ENCODE data around the gene LIN52.

LIN52 gene

GRCh38 chr14:74238974-74239847, 154.5 kb downstream of the LIN52 start, which contains the start of gene VSX2:
Gene VSX2 (plus strand): TSS chr14:74239449. CDS start chr14:74239562, 113 bp downstream.
- no peak for DNase-seq

GRCh38 chr14:74239848-74240793, 155.4 kb downstream of the LIN52 start:
- no peak for DNase-seq

- DNase-seq, result no peak
Observed at GRCh38 chr14:74240794-74241651, 156.3 kb downstream of the LIN52 start.

GRCh38 chr14:74241652-74242017, 156.9 kb downstream of the LIN52 start:
- no peak for DNase-seq

GRCh38 chr14:74242021-74242779, 157.4 kb downstream of the LIN52 start:
- no peak for DNase-seq

- no peak for DNase-seq
Observed at GRCh38 chr14:74242780-74243042, 158.0 kb downstream of the LIN52 start.

- no peak for DNase-seq
Observed at GRCh38 chr14:74243051-74243450, 158.3 kb downstream of the LIN52 start.

GRCh38 chr14:74244115-74244514, 159.4 kb downstream of the LIN52 start:
- no peak for DNase-seq

GRCh38 chr14:74245292-74245691, 160.5 kb downstream of the LIN52 start:
- no peak for DNase-seq

- DNase-seq, result no peak
Observed at GRCh38 chr14:74246542-74246941, 161.8 kb downstream of the LIN52 start.

- no peak for DNase-seq
Observed at GRCh38 chr14:74248017-74248416, 163.3 kb downstream of the LIN52 start.

GRCh38 chr14:74249433-74250375, 164.9 kb downstream of the LIN52 start:
- no peak for DNase-seq

Measured in fibroblast of skin of back (primary cell).